ENCODE results near the gene SYNCRIP. TPM values are rescaled to one million over a fixed set of nuclear protein-coding genes. Genes with fewer than 3 reads are reported as not detected.

Gene SYNCRIP
- total and polyA plus RNA-seq, 2 of the 13 experiments (the other 11 are each of a cell fraction or from before 2014, with no cell fraction given), result 8.1 to 112 TPM

- no peak for TF ChIP-seq KIAA2018 (CRISPR knock-in tag; IDR thresholded peaks at IDR 0.05; ENCODE audit: borderline replicate concordance)
- TF ChIP-seq XRCC5 (optimal IDR thresholded peaks at IDR 0.05; ENCODE audit: low read length), result peak; percentile 78
- TF ChIP-seq ZBTB7A (CRISPR knock-in tag; IDR thresholded peaks at IDR 0.05), result peak; percentile 54; the same call in 1 of the 2 replicates
- TF ChIP-seq PAF1 (CRISPR knock-in tag; IDR thresholded peaks at IDR 0.05), result no peak
- TF ChIP-seq CHD4 (IDR thresholded peaks at IDR 0.05; ENCODE audit: borderline replicate concordance, low read length), result no peak
- peak; percentile 68 for TF ChIP-seq BCL6 (CRISPR knock-in tag; IDR thresholded peaks at IDR 0.05)
- TF ChIP-seq ZNF572 (CRISPR knock-in tag; IDR thresholded peaks at IDR 0.05), result no peak
- TF ChIP-seq EP300 (IDR thresholded peaks at IDR 0.05; ENCODE audit: low read depth in 2 of 2, low read length in 2 of 2), result peak in 1 of 2 experiments; percentile 13; a peak in 1 of 4 replicates
- peak; percentile 59 for TF ChIP-seq EP300 (CRISPR knock-in tag; IDR thresholded peaks at IDR 0.05; ENCODE audit: borderline replicate concordance)
- TF ChIP-seq MLLT10 (CRISPR knock-in tag; IDR thresholded peaks at IDR 0.05), result no peak
- 0 out of 2 replicates have a peak, but pooled peaks have one; percentile 12 for TF ChIP-seq REXO4 (CRISPR knock-in tag; IDR thresholded peaks at IDR 0.05; ENCODE audit: borderline replicate concordance)
- no peak for TF ChIP-seq ZNF260 (CRISPR knock-in tag; IDR thresholded peaks at IDR 0.05; ENCODE audit: borderline replicate concordance, low read depth)
- TF ChIP-seq YEATS4 (CRISPR knock-in tag; IDR thresholded peaks at IDR 0.05; ENCODE audit: borderline replicate concordance), result peak; percentile 94
- 0 out of 2 replicates have a peak, but pooled peaks have one; percentile 81 for TF ChIP-seq ZNF891 (CRISPR knock-in tag; IDR thresholded peaks at IDR 0.05)
- TF ChIP-seq NR2F1 (CRISPR knock-in tag; IDR thresholded peaks at IDR 0.05), result no peak
- no peak for TF ChIP-seq PTBP1 (IDR thresholded peaks at IDR 0.05; ENCODE audit: low read depth, low read length, poor library complexity, severe bottlenecking)
- 0 out of 2 replicates have a peak, but pooled peaks have one; percentile 42 for TF ChIP-seq ZNF337 (CRISPR knock-in tag; IDR thresholded peaks at IDR 0.05; ENCODE audit: borderline replicate concordance, low read depth)
- TF ChIP-seq LCORL (IDR thresholded peaks at IDR 0.05), result peak; percentile 42; the same call in 1 of the 2 replicates
- TF ChIP-seq LCORL (CRISPR knock-in tag; IDR thresholded peaks at IDR 0.05), result peak; percentile 76
- TF ChIP-seq KAT2B (IDR thresholded peaks at IDR 0.05; ENCODE audit: borderline replicate concordance, low read depth, low read length), result no peak
- no peak for TF ChIP-seq CC2D1A (CRISPR knock-in tag; IDR thresholded peaks at IDR 0.05)
- TF ChIP-seq ZNF737 (CRISPR knock-in tag; IDR thresholded peaks at IDR 0.05; ENCODE audit: borderline replicate concordance), result no peak
Measured at GRCh38 chr6:85643537-85644278, 1.0 kb upstream of the SYNCRIP start (continued).

Data from HepG2 (cell line).